Large intestine (tissue), 3 donors: ENCODE data around the gene QKI. TPM values are rescaled to one million over a fixed set of nuclear protein-coding genes. Genes with fewer than 3 reads are reported as not detected.

Experiments
- DNase-seq, 2 donors: peaks; one replicate each; pipeline versions ENCODE4 v3.0.0 to v3.0.0-alpha.2; 2013
- H3K27ac ChIP-seq: one replicate; pipeline ENCODE4 v1.5.1; 2013; ENCODE audit warnings: low read length
- H3K27me3 ChIP-seq: 2 replicates; pipeline ENCODE4 v1.6.1; 2013; ENCODE audit warnings: low read length; ENCODE audit not compliant: control insufficient read depth, insufficient read depth
- H3K36me3 ChIP-seq: 2 replicates; pipeline ENCODE4 v1.6.1; 2013; ENCODE audit warnings: low read length; ENCODE audit not compliant: control insufficient read depth, insufficient read depth
- H3K4me1 ChIP-seq: one replicate; pipeline ENCODE4 v1.6.1; 2013; ENCODE audit warnings: low read length; ENCODE audit not compliant: control insufficient read depth, insufficient read depth
- H3K4me3 ChIP-seq: one replicate; pipeline ENCODE4 v1.5.1; 2013; ENCODE audit warnings: low read length
- H3K9me3 ChIP-seq: one replicate; pipeline ENCODE4 v1.6.1; 2013; ENCODE audit warnings: mild to moderate bottlenecking, low read depth, low read length, moderate library complexity; ENCODE audit not compliant: control insufficient read depth
- WGBS: methylation state at CpG from one replicate; pipeline ENCODE4 v1.1.5; 2013; ENCODE audit warnings: low lambda C conversion rate; ENCODE audit not compliant: insufficient coverage; 5-methylcytosine and 5-hydroxymethylcytosine counted together
- polyA plus RNA-seq: library from polyadenylated mRNA; unstranded; fragments of 120-200 nt; gene quantifications from one replicate; pipeline ENCODE4 v1.2.1, GENCODE V29; 2013

Gene QKI
- polyA plus RNA-seq, 1 donor: 30.2 TPM

GRCh38 chr6:163547287-163547686, 132.8 kb downstream of the QKI start:
- Histone ChIP-seq H3K4me3 (no peak overlapping the region), H3K9me3 (no peaks in the 10 kb centered on the region), H3K27ac (no peak overlapping the region), H3K4me1 (no peaks in the 10 kb centered on the region), H3K27me3 (no peaks in the 10 kb centered on the region), H3K36me3 (no peaks in the 10 kb centered on the region)
- no peak for DNase-seq
- WGBS: 83% methylated on average over 1 of the region's 3 CpGs

GRCh38 chr6:163548624-163549023, 134.1 kb downstream of the QKI start:
- no peaks in the 10 kb centered on the region for H3K27me3 ChIP-seq
- H3K27ac ChIP-seq: no peak overlapping the region
- H3K9me3 ChIP-seq: no peaks in the 10 kb centered on the region
- no peaks in the 10 kb centered on the region for H3K36me3 ChIP-seq
- no peak for DNase-seq
- 78% methylated on average over 1 of the region's 3 CpGs for WGBS
- H3K4me3 ChIP-seq: no peak overlapping the region
- no peaks in the 10 kb centered on the region for H3K4me1 ChIP-seq

GRCh38 chr6:163554032-163554431, 139.5 kb downstream of the QKI start:
- H3K9me3 ChIP-seq: no peaks in the 10 kb centered on the region
- no peak overlapping the region for H3K4me3 ChIP-seq
- no peaks in the 10 kb centered on the region for H3K4me1 ChIP-seq
- no peak overlapping the region for H3K27ac ChIP-seq
- H3K36me3 ChIP-seq: no peaks in the 10 kb centered on the region
- WGBS: no CpG with 5 or more reads among the region's 4 CpGs
- H3K27me3 ChIP-seq: no peaks in the 10 kb centered on the region
- no peak for DNase-seq

- 94% methylated on average over 2 of the region's 4 CpGs for WGBS
- H3K27me3 ChIP-seq: no peaks in the 10 kb centered on the region
- H3K27ac ChIP-seq: no peak overlapping the region
- no peaks in the 10 kb centered on the region for H3K4me1 ChIP-seq
- H3K9me3 ChIP-seq: no peaks in the 10 kb centered on the region
- no peak for DNase-seq
- H3K36me3 ChIP-seq: no peaks in the 10 kb centered on the region
- H3K4me3 ChIP-seq: no peak overlapping the region
Measured at GRCh38 chr6:163554663-163555062, 140.1 kb downstream of the QKI start.

- Histone ChIP-seq H3K27me3 (no peaks in the 10 kb centered on the region), H3K9me3 (no peaks in the 10 kb centered on the region), H3K36me3 (no peaks in the 10 kb centered on the region), H3K4me3 (no peak overlapping the region), H3K4me1 (no peaks in the 10 kb centered on the region), H3K27ac (no peak overlapping the region)
- no peak for DNase-seq
- WGBS: no CpG with 5 or more reads among the region's 3 CpGs
Measured at GRCh38 chr6:163559661-163560060, 145.1 kb downstream of the QKI start.

GRCh38 chr6:163563318-163563717, 148.8 kb downstream of the QKI start:
- Histone ChIP-seq H3K27ac (no peak overlapping the region), H3K9me3 (no peaks in the 10 kb centered on the region), H3K4me3 (no peak overlapping the region), H3K36me3 (no peaks in the 10 kb centered on the region), H3K27me3 (no peaks in the 10 kb centered on the region), H3K4me1 (no peaks in the 10 kb centered on the region)
- no peak for DNase-seq
- WGBS: 92% methylated on average over 1 of the region's 8 CpGs

- Histone ChIP-seq H3K36me3 (no peaks in the 10 kb centered on the region), H3K27ac (no peak overlapping the region), H3K9me3 (no peaks in the 10 kb centered on the region), H3K4me3 (no peak overlapping the region), H3K4me1 (no peaks in the 10 kb centered on the region), H3K27me3 (no peaks in the 10 kb centered on the region)
- DNase-seq: no peak
- 75% methylated on average over 2 of the region's 3 CpGs for WGBS
Measured at GRCh38 chr6:163564534-163564933, 150.0 kb downstream of the QKI start.

- no peaks in the 10 kb centered on the region for H3K36me3 ChIP-seq
Measured at GRCh38 chr6:163565140-163565539, 150.6 kb downstream of the QKI start.

GRCh38 chr6:163566056-163566455, 151.5 kb downstream of the QKI start:
- Histone ChIP-seq H3K36me3 (peaks cover 5% of the 10 kb centered on the region), H3K27me3 (no peaks in the 10 kb centered on the region), H3K4me1 (no peaks in the 10 kb centered on the region)

More at GRCh38 chr6:163565140-163565539, 150.6 kb downstream of the QKI start:
- Histone ChIP-seq H3K4me3 (no peak overlapping the region), H3K9me3 (no peaks in the 10 kb centered on the region), H3K27ac (no peak overlapping the region), H3K4me1 (no peaks in the 10 kb centered on the region), H3K27me3 (no peaks in the 10 kb centered on the region)
- no peak for DNase-seq
- WGBS: 26% methylated on average over 2 of the region's 4 CpGs

GRCh38 chr6:163568275-163568674, 153.8 kb downstream of the QKI start:
- WGBS: no CpG with 5 or more reads among the region's 4 CpGs
- Histone ChIP-seq H3K36me3 (peaks cover 5% of the 10 kb centered on the region), H3K27ac (no peak overlapping the region), H3K9me3 (no peaks in the 10 kb centered on the region), H3K27me3 (no peaks in the 10 kb centered on the region), H3K4me3 (no peak overlapping the region), H3K4me1 (no peaks in the 10 kb centered on the region)
- no peak for DNase-seq

More at GRCh38 chr6:163566056-163566455, 151.5 kb downstream of the QKI start:
- Histone ChIP-seq H3K9me3 (no peaks in the 10 kb centered on the region), H3K4me3 (no peak overlapping the region), H3K27ac (no peak overlapping the region)
- 33% methylated on average over 1 of the region's 1 CpG for WGBS
- DNase-seq: no peak

GRCh38 chr6:163570579-163571231, 156.2 kb downstream of the QKI start:
- DNase-seq: no peak
- H3K36me3 ChIP-seq: peaks cover 5% of the 10 kb centered on the region
- no peak overlapping the region for H3K27ac ChIP-seq
- no peaks in the 10 kb centered on the region for H3K27me3 ChIP-seq
- H3K4me1 ChIP-seq: no peaks in the 10 kb centered on the region
- no peak overlapping the region for H3K4me3 ChIP-seq
- 70% methylated on average over 4 of the region's 12 CpGs for WGBS
- no peaks in the 10 kb centered on the region for H3K9me3 ChIP-seq
